HAP-1 (cell line): ENCODE results near the gene KRTAP20-4.

Experiments used
- DNase-seq, 2 experiments: peaks; one replicate each; pipeline ENCODE4 v3.0.0-alpha.2; 2016 to 2020; ENCODE audit warnings: low spot score in 2 of 2
- H3K27me3 ChIP-seq: fragments of 250-450 bp; sonication (Bioruptor Pico); 2 replicates; pipeline ENCODE4 v1.5.1; 2020; ENCODE audit warnings: low read depth, mild to moderate bottlenecking, moderate library complexity
- H3K36me3 ChIP-seq: fragments of 250-450 bp; sonication (Bioruptor Pico); replicated peaks from 2 replicates; pipeline ENCODE4 v1.5.1; 2020; ENCODE audit warnings: mild to moderate bottlenecking
- H3K4me1 ChIP-seq: fragments of 250-450 bp; sonication (Bioruptor Pico); 2 replicates; pipeline ENCODE4 v1.5.1; 2020; ENCODE audit warnings: mild to moderate bottlenecking
- H3K4me3 ChIP-seq: fragments of 250-450 bp; sonication (Bioruptor Pico); 2 replicates; pipeline ENCODE4 v1.5.1; 2020; ENCODE audit warnings: mild to moderate bottlenecking, moderate library complexity
- H3K9me3 ChIP-seq: fragments of 250-450 bp; sonication (Bioruptor Pico); 2 replicates; pipeline ENCODE4 v1.5.1; 2020; ENCODE audit warnings: mild to moderate bottlenecking, moderate library complexity
- in situ Hi-C: fragments of 300-500 bp; cut with MboI; formaldehyde crosslinking; loops from 3 replicates; pipeline ENCODE4 v1.14.3; 2020; ENCODE audit warnings: low sequenced_read_pairs, inconsistent platforms, mixed read lengths

KRTAP20-4 gene

GRCh38 chr21:30620080-30620479 lies 347 bp upstream of the KRTAP20-4 start:
- H3K4me1 ChIP-seq = no peaks in the 10 kb centered on the region
- no peak overlapping the region for H3K4me3 ChIP-seq
- H3K9me3 ChIP-seq = no peaks in the 10 kb centered on the region; the same call in 1 of the 2 replicates
- in situ Hi-C loops = no loop called here
- H3K27me3 ChIP-seq = no peaks in the 10 kb centered on the region
- H3K36me3 ChIP-seq = no peaks in the 10 kb centered on the region
- DNase-seq = no peak

- Histone ChIP-seq H3K9me3 (no peaks in the 10 kb centered on the region; the same call in 1 of the 2 replicates), H3K4me3 (no peak overlapping the region), H3K27me3 (no peaks in the 10 kb centered on the region), H3K36me3 (no peaks in the 10 kb centered on the region), H3K4me1 (no peaks in the 10 kb centered on the region)
- no peak for DNase-seq
- in situ Hi-C loops = no loop called here
Observed at GRCh38 chr21:30623362-30623761, 2.9 kb downstream of the KRTAP20-4 start.

DNA sequence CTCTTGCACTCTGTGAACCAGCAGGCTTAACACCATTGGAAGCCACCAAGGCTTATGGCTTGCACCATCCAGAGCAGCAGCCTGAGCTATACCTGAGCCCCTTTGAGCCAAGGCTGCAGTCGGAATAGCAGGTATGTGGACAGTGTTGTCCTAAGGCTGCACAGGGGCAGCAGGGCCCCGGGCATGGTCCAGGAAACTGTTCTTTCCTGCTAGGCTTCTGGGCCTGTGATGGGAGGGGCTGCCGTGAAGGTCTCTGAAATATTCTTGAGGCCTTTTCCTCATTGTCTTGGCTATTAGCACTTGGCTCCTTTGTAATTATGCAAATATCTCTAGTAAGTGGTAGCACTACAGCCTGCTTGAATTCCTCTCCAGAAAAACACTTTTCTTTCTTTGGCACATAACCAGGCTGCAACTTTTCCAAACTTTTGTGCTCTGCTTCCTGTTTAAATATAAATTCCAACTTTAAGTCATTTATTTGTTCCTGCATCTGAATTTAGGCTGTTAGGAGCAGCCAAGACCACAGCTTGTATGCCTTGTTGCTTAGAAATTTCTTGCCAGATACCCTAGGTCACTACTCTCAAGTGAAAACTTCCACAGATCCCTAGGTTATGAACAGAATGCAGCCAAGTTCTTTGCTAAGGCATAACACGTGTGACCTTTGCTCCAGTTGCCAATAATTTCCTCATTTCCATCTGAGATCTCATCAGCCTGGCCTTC lies 5.2 kb downstream of the KRTAP20-4 start:
- in situ Hi-C loops = no loop called here
- no peaks in the 10 kb centered on the region for H3K36me3 ChIP-seq
- H3K27me3 ChIP-seq = no peaks in the 10 kb centered on the region
- no peak overlapping the region for H3K4me3 ChIP-seq
- no peaks in the 10 kb centered on the region for H3K4me1 ChIP-seq
- no peak for DNase-seq
- no peaks in the 10 kb centered on the region; the same call in 1 of the 2 replicates for H3K9me3 ChIP-seq

DNA sequence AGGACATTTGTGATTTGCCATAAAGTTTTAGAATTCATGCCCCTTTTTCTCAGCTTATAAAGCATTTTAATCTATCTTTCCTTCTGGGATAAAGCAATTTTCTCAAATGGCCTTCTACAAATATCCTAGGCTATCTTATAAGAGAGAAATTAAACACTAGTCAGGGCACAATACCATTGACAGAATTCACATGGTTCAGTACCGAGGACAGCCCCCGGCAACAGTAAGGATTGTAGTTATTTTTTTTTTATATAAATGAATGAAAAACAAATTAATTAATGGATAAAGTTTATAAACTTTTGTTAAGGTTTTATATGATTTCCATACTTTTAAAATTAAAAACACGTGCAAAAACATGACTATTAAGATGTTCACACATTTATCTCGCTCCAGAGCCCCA lies 7.7 kb downstream of the KRTAP20-4 start:
- no peak overlapping the region for H3K4me3 ChIP-seq
- no peaks in the 10 kb centered on the region; the same call in 1 of the 2 replicates for H3K9me3 ChIP-seq
- no peaks in the 10 kb centered on the region for H3K4me1 ChIP-seq
- H3K36me3 ChIP-seq = no peaks in the 10 kb centered on the region
- in situ Hi-C loops = no loop called here
- H3K27me3 ChIP-seq = no peaks in the 10 kb centered on the region
- DNase-seq = no peak

- Histone ChIP-seq H3K4me1 (no peaks in the 10 kb centered on the region), H3K36me3 (no peaks in the 10 kb centered on the region), H3K27me3 (no peaks in the 10 kb centered on the region), H3K9me3 (no peaks in the 10 kb centered on the region; the same call in 1 of the 2 replicates), H3K4me3 (no peak overlapping the region)
- DNase-seq = no peak
- in situ Hi-C loops = no loop called here
Observed at GRCh38 chr21:30629200-30629599, 8.8 kb downstream of the KRTAP20-4 start.

- in situ Hi-C loops = no loop called here
Observed at GRCh38 chr21:30634906-30635305, 14.5 kb downstream of the KRTAP20-4 start, which contains the start of gene KRTAP20-2. Gene KRTAP20-2 (plus strand): TSS chr21:30635206. CDS start chr21:30635264, 58 bp downstream.

GRCh38 chr21:30638686-30639085 lies 18.3 kb downstream of the KRTAP20-4 start:
- H3K36me3 ChIP-seq = no peaks in the 10 kb centered on the region
- DNase-seq = no peak
- H3K9me3 ChIP-seq = 0 out of 2 replicates have a peak, but pooled peaks cover 6% of the 10 kb centered on the region
- in situ Hi-C loops = no loop called here
- no peaks in the 10 kb centered on the region for H3K4me1 ChIP-seq
- H3K27me3 ChIP-seq = no peaks in the 10 kb centered on the region
- no peak overlapping the region for H3K4me3 ChIP-seq

More at GRCh38 chr21:30634906-30635305, 14.5 kb downstream of the KRTAP20-4 start, which contains the start of gene KRTAP20-2:
- no peaks in the 10 kb centered on the region for H3K4me1 ChIP-seq
- no peaks in the 10 kb centered on the region for H3K27me3 ChIP-seq
- H3K9me3 ChIP-seq = no peaks in the 10 kb centered on the region
- no peak within 1 kb of the TSS for H3K4me3 ChIP-seq
- no peaks in the 10 kb centered on the region for H3K36me3 ChIP-seq
- DNase-seq = no peak

DNA sequence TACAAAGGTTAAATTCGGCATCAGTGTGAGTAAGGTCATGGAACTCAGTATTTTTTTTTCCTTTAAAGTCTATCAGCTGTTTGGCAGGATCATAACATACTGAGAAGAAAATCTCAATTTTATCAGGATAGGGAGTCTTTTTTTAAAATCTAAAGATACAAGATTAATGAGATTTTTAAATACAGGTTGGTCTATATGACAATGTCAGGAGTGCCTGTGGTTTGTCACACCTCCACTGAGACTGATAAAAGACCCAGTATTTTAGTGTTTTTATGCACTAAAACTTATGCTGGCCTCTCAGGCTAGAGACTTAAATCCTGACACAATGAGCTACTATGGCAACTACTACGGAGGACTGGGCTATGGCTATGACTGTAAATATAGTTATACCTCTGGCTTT lies 22.1 kb downstream of the KRTAP20-4 start, which contains the start of gene KRTAP20-3:
KRTAP20-3 (plus strand) TSS at position 301 of the 400 bp plus-strand sequence.
- Histone ChIP-seq H3K4me1 (no peaks in the 10 kb centered on the region), H3K4me3 (no peak within 1 kb of the TSS), H3K9me3 (0 out of 2 replicates have a peak, but pooled peaks cover 6% of the 10 kb centered on the region), H3K27me3 (no peaks in the 10 kb centered on the region), H3K36me3 (no peaks in the 10 kb centered on the region)
- in situ Hi-C loops = no loop called here
- DNase-seq = no peak

DNA sequence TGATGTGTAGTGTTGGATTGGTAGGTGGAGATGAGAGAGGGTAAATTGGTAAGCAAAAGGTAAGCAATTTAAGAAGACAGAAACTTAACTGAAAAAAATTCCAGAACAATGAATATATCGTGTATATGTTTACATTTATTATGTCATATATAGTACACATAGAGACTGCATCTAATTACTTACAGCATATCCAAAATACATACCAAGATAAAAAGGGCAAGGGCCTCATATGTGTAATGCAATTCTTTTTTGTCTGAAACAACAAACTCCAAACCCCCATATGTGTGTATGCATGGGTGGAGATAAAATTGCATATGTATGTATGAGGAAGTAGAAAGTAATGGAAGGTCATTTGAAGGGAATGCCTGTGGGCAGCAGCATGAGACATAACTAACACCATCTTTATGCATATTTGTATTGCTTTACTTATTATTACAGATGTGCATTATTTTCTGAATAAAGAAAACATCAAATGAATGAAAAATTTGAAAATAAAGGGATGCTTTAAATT lies 26.5 kb downstream of the KRTAP20-4 start:
- DNase-seq = no peak
- in situ Hi-C loops = no loop called here
- Histone ChIP-seq H3K4me3 (no peak overlapping the region), H3K4me1 (no peaks in the 10 kb centered on the region), H3K36me3 (no peaks in the 10 kb centered on the region), H3K9me3 (0 out of 2 replicates have a peak, but pooled peaks cover 5% of the 10 kb centered on the region), H3K27me3 (no peaks in the 10 kb centered on the region)

DNA sequence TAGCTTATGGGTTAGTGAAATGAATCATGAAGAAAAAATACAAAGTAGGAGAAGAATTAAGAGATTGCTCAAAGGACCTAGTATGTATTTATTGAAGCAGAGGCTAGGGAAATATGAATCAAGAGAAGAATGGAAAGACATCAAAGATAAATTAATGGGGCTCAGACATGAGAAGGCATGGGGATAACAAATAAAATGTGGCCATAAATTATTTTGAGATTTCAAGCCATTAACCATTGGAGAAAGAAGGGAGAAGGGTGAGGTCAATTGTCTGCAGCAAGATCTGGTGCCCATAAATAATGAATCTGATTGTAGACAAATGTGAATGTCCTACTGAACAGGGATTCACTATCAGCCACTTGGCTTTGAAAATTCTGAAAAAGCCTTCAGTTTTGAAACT lies 32.5 kb downstream of the KRTAP20-4 start:
- Histone ChIP-seq H3K4me3 (no peak overlapping the region), H3K9me3 (peaks cover 9% of the 10 kb centered on the region; the same call in 1 of the 2 replicates), H3K27me3 (no peaks in the 10 kb centered on the region), H3K4me1 (no peaks in the 10 kb centered on the region), H3K36me3 (no peaks in the 10 kb centered on the region)
- DNase-seq = no peak
- in situ Hi-C loops = no loop called here

- Histone ChIP-seq H3K9me3 (peaks cover 5% of the 10 kb centered on the region), H3K36me3 (no peaks in the 10 kb centered on the region), H3K4me1 (no peaks in the 10 kb centered on the region), H3K4me3 (no peak overlapping the region), H3K27me3 (no peaks in the 10 kb centered on the region)
- in situ Hi-C loops = no loop called here
- no peak for DNase-seq
Observed at GRCh38 chr21:30668776-30669175, 48.3 kb downstream of the KRTAP20-4 start.
